ENCODE measurements around the gene IGSF3.

- TF ChIP-seq CTCF (IDR thresholded peaks at IDR 0.05; ENCODE audit: insufficient read depth, low read length) (no peak), POLR2AphosphoS5 (IDR thresholded peaks at IDR 0.05; ENCODE audit: low read depth) (no peak), REST (IDR thresholded peaks at IDR 0.05; ENCODE audit: insufficient replicate concordance, low read depth) (no peak)
Measured at GRCh38 chr1:116557323-116557878, 110.1 kb downstream of the IGSF3 start.
